GM12878 (cell line): Measurements from ENCODE around the gene ABCA13. TPM values are rescaled to one million over a fixed set of nuclear protein-coding genes. Genes with fewer than 3 reads are reported as not detected.

ENCODE experiments used
- ATAC-seq: fragments of 200-7000 bp; cut with Tn5 transposase; 3 replicates; pipeline ENCODE4 v1.9.1; 2020; ENCODE audit warnings: mild to moderate bottlenecking, moderate library complexity
- BruUV-seq: library from RNA; stranded (reverse); fragments of 400-500 nt; replicated peaks from 2 replicates; lab custom pipeline; 2021; lab: Mats Ljungman, UMichigan
- CTCF ChIA-PET: fragments of 300-600 bp; sonication (Branson Sonifier 250); formaldehyde crosslinking; extraction: SDS; loops from one replicate; lab custom pipeline; 2021; ENCODE audit warnings: inconsistent platforms; lab: Yijun Ruan, JAX
- POLR2A ChIA-PET: fragments of 350-600 bp; formaldehyde crosslinking; extraction: SDS; loops from one replicate; lab custom pipeline; 2021; ENCODE audit warnings: inconsistent platforms; lab: Charles Lee
- RAD21 ChIA-PET: fragments of 300-600 bp; sonication (Branson Sonifier 250); formaldehyde crosslinking; loops from one replicate; lab custom pipeline; 2023; ENCODE audit warnings: antibody characterized with exemption; ENCODE audit not compliant: unreplicated experiment; lab: Charles Lee
- SMC1A ChIA-PET: fragments of 300-600 bp; sonication (Branson Sonifier 250); formaldehyde crosslinking; loops from one replicate; lab custom pipeline; 2023; ENCODE audit not compliant: unreplicated experiment, uncharacterized antibody; lab: Charles Lee
- DNase-seq: peaks from one replicate; pipeline ENCODE4 v3.0.0-alpha.2; 2011; ENCODE audit warnings: low read depth, low spot score
- FAIRE-seq: peaks from 3 replicates; lab custom pipeline; 2011; peaks lifted over from hg19 to GRCh38; lab: Jason Lieb, UNC
- H2AFZ ChIP-seq: 2 replicates; pipeline ENCODE4 v1.6.0; 2011; ENCODE audit warnings: low read depth, low read length, control low read depth; ENCODE audit not compliant: control insufficient read depth
- H3K27ac ChIP-seq: 2 replicates; pipeline ENCODE4 v1.5.1; 2011; ENCODE audit warnings: control low read depth; ENCODE audit not compliant: control insufficient read depth, insufficient read depth
- H3K27me3 ChIP-seq, 2 experiments: replicated peaks in 1 of 2; 2 replicates each; pipeline versions ENCODE4 v1.6.0 to v1.6.1; 2011; ENCODE audit warnings: low read length in 1 of 2; ENCODE audit not compliant: control insufficient read depth in 2 of 2, insufficient read depth in 2 of 2
- H3K36me3 ChIP-seq, 2 experiments: 2 replicates each; pipeline ENCODE4 v1.5.1; 2011; ENCODE audit warnings: low read length in 1 of 2; ENCODE audit not compliant: control insufficient read depth in 2 of 2, insufficient read depth in 2 of 2
- H3K4me1 ChIP-seq: 2 replicates; pipeline ENCODE4 v1.6.1; 2011; ENCODE audit warnings: mild to moderate bottlenecking, low read length, moderate library complexity, mixed read lengths; ENCODE audit not compliant: control insufficient read depth, insufficient read depth
- H3K4me2 ChIP-seq: 2 replicates; pipeline ENCODE4 v1.6.0; 2011; ENCODE audit warnings: control low read depth; ENCODE audit not compliant: control insufficient read depth, insufficient read depth
- H3K4me3 ChIP-seq: fragments of 200-600 bp; sonication (generic); 2 replicates; pipeline ENCODE4 v1.5.1; 2016
- H3K79me2 ChIP-seq: 2 replicates; pipeline ENCODE4 v1.6.0; 2011; ENCODE audit warnings: low read length; ENCODE audit not compliant: control insufficient read depth, insufficient read depth
- H3K9ac ChIP-seq: 2 replicates; pipeline ENCODE4 v1.8.0; 2011; ENCODE audit warnings: low read length, control low read depth, mixed read lengths; ENCODE audit not compliant: control insufficient read depth, insufficient read depth
- H3K9me3 ChIP-seq: replicated peaks from 3 replicates; pipeline ENCODE4 v1.5.1; 2011; ENCODE audit warnings: mild to moderate bottlenecking, low read length; ENCODE audit not compliant: control insufficient read depth, insufficient read depth
- H4K20me1 ChIP-seq: 2 replicates; pipeline ENCODE4 v1.6.0; 2011; ENCODE audit not compliant: control insufficient read depth, insufficient read depth
- BACH1 ChIP-seq: fragments of 450-650 bp; IDR thresholded peaks from 2 replicates; pipeline ENCODE4 v1.6.1; 2017; ENCODE audit warnings: mild to moderate bottlenecking, borderline replicate concordance
- BCLAF1 ChIP-seq: fragments of 450-650 bp; IDR thresholded peaks from 2 replicates; pipeline ENCODE4 v1.6.1; 2017; ENCODE audit warnings: antibody characterized with exemption, mild to moderate bottlenecking, moderate library complexity
- BMI1 ChIP-seq: fragments of 450-650 bp; IDR thresholded peaks from 2 replicates; pipeline ENCODE4 v1.6.1; 2016; ENCODE audit warnings: mild to moderate bottlenecking, moderate library complexity, borderline replicate concordance
- CEBPZ ChIP-seq: fragments of 150-350 bp; IDR thresholded peaks from 2 replicates; pipeline ENCODE4 v1.6.1; 2016; ENCODE audit warnings: low read depth, low read length
- EP300 ChIP-seq, 2 experiments: fragments of 150-350 bp in 1 of 2; IDR thresholded peaks; 2 replicates each; pipeline ENCODE4 v1.6.1; 2011 to 2012; ENCODE audit warnings: low read depth in 2 of 2, low read length in 2 of 2, borderline replicate concordance in 1 of 2, improper control_type of control experiment in 1 of 2, inconsistent platforms in 1 of 2; ENCODE audit not compliant: control insufficient read depth in 1 of 2
- IRF3 ChIP-seq: fragments of 450-650 bp; IDR thresholded peaks from 2 replicates; pipeline ENCODE4 v1.6.1; 2014; ENCODE audit warnings: mild to moderate bottlenecking
- MTA3 ChIP-seq: IDR thresholded peaks from 2 replicates; pipeline ENCODE4 v1.6.1; 2012; ENCODE audit warnings: low read length, inconsistent platforms, borderline replicate concordance
- ZNF217 ChIP-seq: fragments of 450-650 bp; IDR thresholded peaks from 2 replicates; pipeline ENCODE4 v1.6.1; 2017; ENCODE audit warnings: antibody characterized with exemption, mild to moderate bottlenecking
- WGBS: methylation state at CpG from one replicate; pipeline ENCODE4 v1.1.6; 2016; ENCODE audit warnings: low lambda C conversion rate; ENCODE audit not compliant: insufficient replicate concordance, insufficient coverage; ENCODE audit errors: missing lambda C conversion rate; 5-methylcytosine and 5-hydroxymethylcytosine counted together
- in situ Hi-C: fragments of 300-500 bp; cut with MboI; formaldehyde crosslinking; loops from 9 replicates; pipeline ENCODE4 v1.14.3; 2018; ENCODE audit warnings: mixed read lengths
- intact Hi-C: fragments of 100-400 bp; cut with micrococcal nuclease; formaldehyde crosslinking; loops from one replicate; pipeline ENCODE4 v1.14.2; 2022; ENCODE audit not compliant: unreplicated experiment
- polyA plus RNA-seq, 11 experiments: library from polyadenylated mRNA; depleted of rRNA in 4 of 11; unstranded in 6 of 11; stranded (reverse) in 5 of 11; fragments of >200 nt; fragmentation: Nextera tagmentation in 4 of 11; fragmentation: Illumina TruSeq in 1 of 11; extraction: Ambion mirVana in 4 of 11; extraction: Trizol in 1 of 11; gene quantifications; 1 replicate in 1 of 11; 2 replicates in 10 of 11; pipeline versions ENCODE4 v1.2.1 to v1.2.3, GENCODE V29; 2011 to 2016; ENCODE audit warnings: inconsistent platforms in 2 of 11, missing spikeins in 2 of 11, low read depth in 1 of 11
- total RNA-seq, 4 experiments: library from RNA; depleted of rRNA in 3 of 4; stranded (reverse); fragments of >200 nt in 3 of 4; fragmentation: Illumina TruSeq in 1 of 4; extraction: Trizol in 1 of 4; gene quantifications; 2 replicates each; pipeline versions ENCODE4 v1.2.1 to v1.2.3, GENCODE V29; 2013 to 2021

The ABCA13 gene
- total and polyA plus RNA-seq, 10 of the 15 experiments (the other 5 are each of a cell fraction or from before 2014, with no cell fraction given), result under 0.01 to 0.98 (median 0.04) TPM; not detected in 2

- Histone ChIP-seq H4K20me1 (no peaks in the 10 kb centered on the region), H3K27ac (no peak overlapping the region), H3K79me2 (no peaks in the 10 kb centered on the region), H2AFZ (no peak overlapping the region), H3K9ac (no peak overlapping the region), H3K4me3 (no peak overlapping the region), H3K9me3 (no peaks in the 10 kb centered on the region), H3K4me2 (no peak overlapping the region), H3K4me1 (no peaks in the 10 kb centered on the region), H3K36me3 (no peaks in the 10 kb centered on the region), H3K27me3 (0 out of 4 replicates have a peak, but pooled peaks cover 0 to 2% of the 10 kb centered on the region in 2 experiments)
- intact Hi-C loops (no loop called here), in situ Hi-C loops (loop anchor here (10.0 kb wide), 1 partner anchor 1545 kb away; no protein-coding TSS in a partner anchor)
- SMC1A ChIA-PET, result no interaction called here
- TF ChIP-seq IRF3 (no peak), BMI1 (no peak), BACH1 (no peak), EP300 (IDR thresholded peaks at IDR 0.05; ENCODE audit: borderline replicate concordance in 1 of 2, control insufficient read depth in 1 of 2, low read depth in 2 of 2, low read length in 2 of 2) (no peak), CEBPZ (no peak), ZNF217 (no peak), MTA3 (no peak), BCLAF1 (no peak)
- FAIRE-seq (no peak), ATAC-seq (no peak), DNase-seq (no peak)
- RAD21 ChIA-PET, result no interaction called here
- WGBS, result 36% methylated on average over 12 of the region's 12 CpGs
- BruUV-seq, result no TSS peak
- CTCF ChIA-PET, result no interaction called here
- POLR2A ChIA-PET, result no interaction called here
These were observed 138.5 kb downstream of the ABCA13 start for GRCh38 chr7:48309720-48310119.
